Aorta (tissue), 5 donors: ENCODE measurements around the gene DPP3. TPM values are rescaled to one million over a fixed set of nuclear protein-coding genes. Genes with fewer than 3 reads are reported as not detected.
"Not testable (repeated sequence)": the region's sequence is repeated elsewhere in the genome, so short reads cannot be mapped to it uniquely, and the experiment has no call there.

Source experiments
- ATAC-seq: fragments of 200-7000 bp; cut with Tn5 transposase; one replicate; pipeline ENCODE4 v1.9.1; 2022; ENCODE audit warnings: moderate library complexity; ENCODE audit not compliant: low FRiP score
- DNase-seq, 2 donors: peaks; one replicate each; pipeline ENCODE4 v3.0.0-alpha.2; 2020
- H3K27ac ChIP-seq, 2 donors: one replicate each; pipeline ENCODE4 v1.5.1; 2013; ENCODE audit warnings: low read length in 2 of 2, mild to moderate bottlenecking in 2 of 2, moderate library complexity in 2 of 2, control low read depth in 1 of 2, inconsistent platforms in 1 of 2, low read depth in 1 of 2
- H3K27me3 ChIP-seq, 2 donors: one replicate each; pipeline ENCODE4 v1.6.1; 2013; ENCODE audit warnings: control low read depth in 1 of 2, low read length in 1 of 2, mild to moderate bottlenecking in 1 of 2, moderate library complexity in 1 of 2; ENCODE audit not compliant: insufficient read depth in 2 of 2, control insufficient read depth in 1 of 2
- H3K36me3 ChIP-seq, 2 donors: one replicate each; pipeline ENCODE4 v1.6.1; 2013; ENCODE audit warnings: control low read depth in 1 of 2, low read length in 1 of 2, mild to moderate bottlenecking in 1 of 2; ENCODE audit not compliant: insufficient read depth in 2 of 2, control insufficient read depth in 1 of 2
- H3K4me1 ChIP-seq, 2 donors: one replicate each; pipeline ENCODE4 v1.6.1; 2013; ENCODE audit warnings: low read length in 2 of 2, control low read depth in 1 of 2, mild to moderate bottlenecking in 1 of 2, moderate library complexity in 1 of 2; ENCODE audit not compliant: insufficient read depth in 2 of 2, control insufficient read depth in 1 of 2
- H3K4me3 ChIP-seq, 2 donors: one replicate each; pipeline ENCODE4 v1.5.1; 2013; ENCODE audit warnings: low read length in 2 of 2, control low read depth in 1 of 2, mild to moderate bottlenecking in 1 of 2
- H3K9me3 ChIP-seq: one replicate; pipeline ENCODE4 v1.6.1; 2013; ENCODE audit warnings: mild to moderate bottlenecking, low read length; ENCODE audit not compliant: control insufficient read depth
- WGBS, 2 donors: extraction: QIAGEN DNeasy Blood & Tissue Kit; methylation state at CpG; one replicate each; pipeline ENCODE4 v1.1.7; 2013; 5-methylcytosine and 5-hydroxymethylcytosine counted together
- intact Hi-C, 2 donors: fragments of 100-400 bp; cut with DNase I; formaldehyde crosslinking; loops; one replicate each; pipeline versions ENCODE4 v1.14.2 to v1.15.0; 2022
- long read RNA-seq, 2 donors: library from polyadenylated mRNA; unstranded; transcript quantifications; one replicate each; pipeline ENCODE4 v2.0.0, GENCODE V29; 2020 to 2021
- polyA plus RNA-seq, 2 donors: library from polyadenylated mRNA; stranded (reverse); fragments of 200-250 nt; gene quantifications; one replicate each; pipeline ENCODE4 v1.2.3, GENCODE V29; 2013
- total RNA-seq, 2 donors: library from RNA; stranded (reverse); fragmentation: NEBNext Ultra II Directional; extraction: Animal tissue kit (Norgen Biotek cat#: 25700); gene quantifications; one replicate each; pipeline ENCODE4 v1.2.1, GENCODE V29; 2021
- donor health status: healthy with polysubstance abuse.
- donor health status: Bipolar disorder and iron deficiency.
- donor health status: DM: no; HTN: no; CAD: no.
- donor health status: DM: no; HTN: no; CAD: no.
- donor health status: DM: yes; HTN: yes; CAD: no.

Gene DPP3, protein sequence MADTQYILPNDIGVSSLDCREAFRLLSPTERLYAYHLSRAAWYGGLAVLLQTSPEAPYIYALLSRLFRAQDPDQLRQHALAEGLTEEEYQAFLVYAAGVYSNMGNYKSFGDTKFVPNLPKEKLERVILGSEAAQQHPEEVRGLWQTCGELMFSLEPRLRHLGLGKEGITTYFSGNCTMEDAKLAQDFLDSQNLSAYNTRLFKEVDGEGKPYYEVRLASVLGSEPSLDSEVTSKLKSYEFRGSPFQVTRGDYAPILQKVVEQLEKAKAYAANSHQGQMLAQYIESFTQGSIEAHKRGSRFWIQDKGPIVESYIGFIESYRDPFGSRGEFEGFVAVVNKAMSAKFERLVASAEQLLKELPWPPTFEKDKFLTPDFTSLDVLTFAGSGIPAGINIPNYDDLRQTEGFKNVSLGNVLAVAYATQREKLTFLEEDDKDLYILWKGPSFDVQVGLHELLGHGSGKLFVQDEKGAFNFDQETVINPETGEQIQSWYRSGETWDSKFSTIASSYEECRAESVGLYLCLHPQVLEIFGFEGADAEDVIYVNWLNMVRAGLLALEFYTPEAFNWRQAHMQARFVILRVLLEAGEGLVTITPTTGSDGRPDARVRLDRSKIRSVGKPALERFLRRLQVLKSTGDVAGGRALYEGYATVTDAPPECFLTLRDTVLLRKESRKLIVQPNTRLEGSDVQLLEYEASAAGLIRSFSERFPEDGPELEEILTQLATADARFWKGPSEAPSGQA
- total RNA-seq (10 to 100 TPM; 15.5 to 24.8 TPM), polyA plus RNA-seq (10 to 100 TPM; 18.8 to 23.8 TPM)
- long read RNA-seq, donor 1, transcript DPP3-209 (18 exons, 2,974 nt) = major isoform, 38 of 116 reads
- long read RNA-seq, donor 1, transcript DPP3-211 (18 exons, 3,078 nt) = minor isoform, 37 of 116 reads
- long read RNA-seq, donor 1, partial matches to known transcripts = 26 of 116 reads
- long read RNA-seq, donor 1, other reads (novel, unspliced or antisense) = 15 of 116 reads
- long read RNA-seq, donor 2, partial matches to known transcripts = 4 of 13 reads
- long read RNA-seq, donor 2, other reads (novel, unspliced or antisense) = 2 of 13 reads

DNA sequence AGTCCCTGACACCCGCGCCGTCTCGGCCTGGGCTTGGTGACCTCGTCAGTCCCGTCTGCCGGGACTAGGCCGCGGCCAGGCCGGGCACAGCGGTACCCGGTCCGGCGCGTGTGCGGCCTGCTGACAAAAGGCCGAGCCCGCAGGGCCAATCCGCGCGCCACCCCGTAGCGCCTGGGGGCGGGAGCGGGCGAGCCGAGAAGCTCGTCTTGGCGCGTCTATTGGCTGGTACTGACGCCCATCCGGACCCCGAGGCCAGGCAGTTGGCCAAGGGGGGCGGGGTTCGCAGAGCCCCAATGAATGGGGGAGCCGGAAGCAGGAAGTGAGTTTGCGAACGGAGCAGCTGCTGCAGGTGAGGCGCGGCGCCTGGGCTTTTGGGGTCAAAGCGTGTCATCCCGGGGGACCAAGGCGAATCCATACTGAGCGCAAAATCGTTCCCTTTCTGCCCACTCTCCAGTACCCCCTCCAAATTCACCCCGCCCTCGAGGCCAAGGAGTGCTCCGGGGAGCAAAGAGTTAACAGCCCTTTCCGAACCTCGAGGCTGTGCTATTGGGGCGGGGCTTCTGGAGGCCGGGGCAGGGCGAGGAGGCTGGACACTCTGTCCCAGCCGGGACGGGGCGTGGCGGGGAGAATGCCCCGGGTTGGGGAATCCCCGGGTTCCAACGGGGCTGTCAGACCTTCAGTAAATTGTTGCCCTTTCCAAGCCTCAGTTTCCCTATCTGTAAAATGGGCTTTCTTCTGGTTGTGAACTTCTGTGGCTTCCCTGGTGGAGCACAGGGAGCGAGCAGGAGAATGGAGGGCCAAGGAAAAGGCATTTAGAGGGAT lies at the start of gene DPP3:
DPP3 (plus strand) TSS at position 318 of the 822 bp plus-strand sequence. CDS start 1,767 bp downstream, outside the sequence.
- 0 to 1% methylated on average over 45 to 62 of the region's 62 CpGs for WGBS, 2 donors
- intact Hi-C loops = no loop called here
- no peaks in the 10 kb centered on the region for H3K4me1 ChIP-seq
- no peaks in the 10 kb centered on the region for H3K36me3 ChIP-seq
- peak; percentile 99 for DNase-seq
- no peaks in the 10 kb centered on the region for H3K27me3 ChIP-seq
- H3K27ac ChIP-seq = peak within 1 kb of the TSS; percentile 54 to 86
- peak within 1 kb of the TSS; percentile 56 to 76 for H3K4me3 ChIP-seq
- no peaks in the 10 kb centered on the region for H3K9me3 ChIP-seq
- peak; percentile 96 for ATAC-seq

GRCh38 chr11:66431287-66431686 lies 48.9 kb upstream of the DPP3 start:
- H3K4me1 ChIP-seq, ATAC-seq, H3K4me3 ChIP-seq, H3K36me3 ChIP-seq, H3K27ac ChIP-seq, H3K27me3 ChIP-seq, intact Hi-C loops, H3K9me3 ChIP-seq, DNase-seq: not testable (repeated sequence)

DNA sequence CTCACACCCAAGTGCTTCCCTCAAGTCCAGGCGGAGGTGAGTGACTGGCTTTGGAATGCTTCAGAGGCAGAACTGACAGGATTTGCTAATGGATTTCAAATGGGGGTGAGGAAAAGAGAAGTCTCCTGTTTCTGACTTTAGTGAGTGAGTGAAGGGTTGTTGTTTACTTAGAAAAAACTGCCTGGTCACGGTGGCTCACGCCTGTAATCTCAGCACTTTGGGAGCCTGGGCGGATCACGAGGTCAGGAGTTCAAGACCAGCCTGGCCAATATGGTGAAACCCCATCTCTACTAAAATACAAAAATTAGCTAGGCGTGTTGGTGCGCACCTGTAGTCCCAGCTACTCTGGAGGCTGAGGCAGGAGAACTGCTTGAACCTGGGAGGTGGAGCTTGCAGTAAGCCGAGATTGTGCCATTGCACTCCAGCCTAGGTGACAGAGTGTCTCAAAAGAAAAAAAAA lies 48.3 kb upstream of the DPP3 start:
- H3K27me3 ChIP-seq, intact Hi-C loops, H3K27ac ChIP-seq, H3K36me3 ChIP-seq, ATAC-seq, DNase-seq, H3K4me3 ChIP-seq, H3K9me3 ChIP-seq, H3K4me1 ChIP-seq: not testable (repeated sequence)
- WGBS, 2 donors = 82 to 86% methylated on average over 8 of the region's 8 CpGs

GRCh38 chr11:66432597-66432996 lies 47.6 kb upstream of the DPP3 start:
- H3K27ac ChIP-seq = no peak overlapping the region
- DNase-seq (no peak), ATAC-seq (no peak)
- no peaks in the 10 kb centered on the region for H3K9me3 ChIP-seq
- H3K4me1 ChIP-seq = no peaks in the 10 kb centered on the region
- H3K27me3 ChIP-seq = no peaks in the 10 kb centered on the region
- H3K4me3 ChIP-seq = no peak overlapping the region
- peaks cover 0 to 1% of the 10 kb centered on the region in 2 donors for H3K36me3 ChIP-seq
- 86 to 91% methylated on average over 7 of the region's 7 CpGs for WGBS, 2 donors
- intact Hi-C loops = no loop called here

DNA sequence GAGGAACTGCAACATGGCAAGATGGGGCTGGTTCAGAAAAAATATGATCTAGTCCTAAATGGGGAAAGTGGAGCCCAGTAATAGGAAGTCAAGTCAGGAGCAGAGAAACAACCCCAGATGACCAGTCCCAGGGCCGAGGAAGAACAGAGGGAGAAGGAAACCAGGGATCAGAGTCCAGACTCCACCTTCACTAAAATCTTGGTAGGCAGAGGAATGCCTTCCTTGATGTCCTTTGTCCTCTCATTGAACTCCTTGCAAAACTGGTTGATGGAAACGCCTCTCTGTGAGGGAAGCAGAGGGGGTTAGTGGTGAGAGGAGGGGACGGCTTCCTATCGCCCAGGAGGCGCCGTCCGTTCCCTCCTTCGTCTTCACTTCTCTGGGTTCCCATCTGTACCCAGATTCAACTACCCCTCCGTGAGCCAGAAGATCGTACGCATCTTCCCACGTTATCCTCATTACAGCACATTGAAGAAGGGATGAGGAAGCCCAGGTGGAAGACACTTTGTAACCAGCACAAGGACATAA lies 42.2 kb upstream of the DPP3 start:
- Histone ChIP-seq H3K36me3 (no peaks in the 10 kb centered on the region), H3K4me3 (peak overlapping the region in 1 of 2 donors; percentile 74), H3K9me3 (no peaks in the 10 kb centered on the region), H3K27ac (no peak overlapping the region), H3K27me3 (no peaks in the 10 kb centered on the region), H3K4me1 (no peaks in the 10 kb centered on the region)
- ATAC-seq (no peak), DNase-seq (no peak)
- WGBS, 2 donors = 9 to 11% methylated on average over 12 of the region's 12 CpGs
- intact Hi-C loops = no loop called here

- peak; percentile 100 for ATAC-seq
- Histone ChIP-seq H3K9me3 (no peaks in the 10 kb centered on the region), H3K27ac (no peak within 1 kb of the TSS), H3K4me3 (peak within 1 kb of the TSS; percentile 45 to 74), H3K36me3 (no peaks in the 10 kb centered on the region), H3K27me3 (no peaks in the 10 kb centered on the region), H3K4me1 (no peaks in the 10 kb centered on the region)
- intact Hi-C loops = no loop called here
- DNase-seq = peak; percentile 91 to 96
- WGBS, 2 donors = 8% methylated on average over 45 of the region's 45 CpGs
These were observed 41.4 kb upstream of the DPP3 start, which contains the start of gene MRPL11 for GRCh38 chr11:66438504-66439466. TSS of gene MRPL11 (minus strand) at chr11:66438848. CDS start at chr11:66438754, 94 bp downstream.

GRCh38 chr11:66440101-66440939 lies 39.9 kb upstream of the DPP3 start:
- not testable (repeated sequence) for DNase-seq, H3K36me3 ChIP-seq, H3K27me3 ChIP-seq, H3K9me3 ChIP-seq, ATAC-seq, H3K4me1 ChIP-seq, H3K4me3 ChIP-seq, H3K27ac ChIP-seq
- 79 to 88% methylated on average over 28 to 29 of the region's 29 CpGs for WGBS, 2 donors
- intact Hi-C loops = loop anchor here (5.0 kb wide), 1 partner anchor 33 kb away; no protein-coding TSS in a partner anchor
